NK-92 treated with Interleukin-12 subunit alpha and Interleukin-12 subunit beta, amount 100 ng/mL, for 24 hours (cell line): ENCODE measurements around the gene SAMD8.
"Not testable (repeated sequence)": the region's sequence is repeated elsewhere in the genome, so short reads cannot be mapped to it uniquely, and the experiment has no call there.

Experiments
- DNase-seq: peaks from one replicate; lab custom pipeline; 2025; lab: John Stamatoyannopoulos, UW

SAMD8 gene

DNA sequence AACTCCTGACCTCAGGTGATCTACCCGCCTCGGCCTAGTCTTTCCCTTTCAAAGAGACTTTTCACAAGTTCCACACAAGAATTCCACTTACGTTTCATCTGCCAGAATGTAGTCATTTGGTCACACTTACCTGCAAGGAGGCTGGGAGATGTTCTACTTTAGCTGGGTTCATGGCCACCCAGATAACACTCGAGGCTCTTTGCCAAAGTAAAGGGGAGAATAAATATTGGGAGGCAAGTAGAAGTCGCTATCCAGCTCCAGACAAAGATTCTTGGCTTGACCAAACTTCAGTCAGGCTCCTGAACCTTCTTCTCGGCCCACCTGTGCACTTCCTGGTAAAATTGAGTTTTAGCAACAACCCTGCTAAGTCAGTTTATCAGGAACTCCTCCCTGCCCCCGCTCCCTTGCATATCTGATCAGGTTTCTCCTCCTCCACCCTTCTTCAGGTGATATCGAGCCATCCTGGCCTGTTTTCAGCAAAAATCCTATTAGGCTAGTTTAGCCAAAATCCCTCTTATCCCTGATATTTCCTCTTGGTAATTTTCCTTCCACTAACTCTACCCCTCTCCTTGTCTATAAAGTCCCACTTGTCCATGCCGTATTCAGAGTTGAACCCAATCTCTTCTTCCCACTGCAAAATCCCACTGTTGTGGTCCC, 25.1 kb upstream of the SAMD8 start:
- DNase-seq, result no peak

DNA sequence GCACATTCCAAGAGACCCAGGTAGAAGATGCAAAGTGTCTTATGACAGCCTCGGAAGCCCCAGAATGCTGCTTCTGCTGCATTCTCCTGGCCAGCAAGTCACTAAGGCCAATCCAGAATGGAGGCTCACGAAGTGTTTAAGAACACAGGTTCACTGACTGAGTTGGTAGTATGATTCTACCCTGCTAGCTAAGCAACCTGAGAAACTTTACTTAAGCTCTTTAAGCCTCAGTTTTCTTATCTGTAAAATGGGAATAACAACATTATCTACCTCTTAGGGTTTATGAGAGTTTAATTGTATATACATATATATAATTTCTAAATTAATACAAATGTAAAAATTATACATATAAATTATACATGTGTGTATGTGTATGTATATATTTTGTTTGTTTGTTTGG, 22.8 kb upstream of the SAMD8 start:
- DNase-seq, result no peak

DNA sequence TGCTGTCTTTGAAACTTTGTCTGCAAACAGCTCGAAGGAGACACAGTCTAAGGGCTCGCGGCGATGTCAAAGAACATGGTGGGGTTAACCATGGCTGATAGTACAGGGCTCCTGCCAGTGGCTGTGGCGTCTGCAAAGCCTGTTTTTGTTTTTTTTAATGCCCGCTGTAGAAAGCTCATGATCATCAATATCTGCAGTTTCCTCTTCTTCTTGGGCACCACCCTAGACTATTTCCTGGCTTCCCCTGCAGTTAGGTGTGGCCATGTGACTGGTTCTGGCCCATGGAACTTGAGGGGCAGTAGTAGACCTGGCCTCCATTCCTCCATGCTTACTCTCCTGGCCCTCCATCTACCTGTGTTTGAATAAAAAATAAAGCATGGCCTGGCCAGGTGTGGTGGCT, 21.8 kb upstream of the SAMD8 start:
- DNase-seq, result no peak

DNA sequence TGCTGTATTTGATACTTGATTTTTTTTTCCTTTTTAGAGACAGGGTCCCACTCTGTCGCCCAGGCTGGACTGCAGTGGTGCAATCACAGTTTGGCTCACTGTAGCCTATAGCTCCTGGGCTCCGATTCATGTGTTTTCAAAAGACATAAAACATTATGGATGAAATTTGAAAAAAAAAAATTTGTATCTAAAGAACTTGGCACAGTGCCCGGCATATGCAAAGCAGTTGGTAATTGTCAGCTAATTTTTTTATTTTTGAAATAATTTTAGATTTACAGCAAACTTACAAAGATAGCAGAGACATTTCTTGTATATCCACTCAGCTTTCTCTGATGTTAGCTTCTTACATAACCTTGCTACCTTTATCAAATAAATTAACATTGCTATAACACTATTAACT, 20.3 kb upstream of the SAMD8 start:
- no peak for DNase-seq

DNA sequence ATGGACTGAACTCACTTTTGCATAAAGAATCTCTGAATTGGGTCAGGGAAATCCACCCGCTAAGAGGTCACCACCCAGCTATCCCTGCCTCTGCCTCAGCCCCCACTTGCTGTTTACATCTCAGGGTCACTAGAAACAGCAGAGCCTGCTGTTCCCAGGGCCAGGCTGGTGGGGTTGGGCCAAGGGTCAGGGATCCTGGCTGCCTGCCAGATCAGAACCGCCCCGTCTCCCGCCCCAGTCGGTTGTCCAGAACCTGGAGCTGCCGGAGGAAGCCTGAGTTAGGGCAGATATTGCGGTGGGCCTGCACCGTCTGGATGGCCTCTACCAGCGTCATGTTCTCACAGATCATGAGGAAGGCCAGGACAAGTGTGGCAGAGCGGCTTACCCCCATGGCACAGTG, 17.0 kb upstream of the SAMD8 start:
- DNase-seq, result no peak

DNA sequence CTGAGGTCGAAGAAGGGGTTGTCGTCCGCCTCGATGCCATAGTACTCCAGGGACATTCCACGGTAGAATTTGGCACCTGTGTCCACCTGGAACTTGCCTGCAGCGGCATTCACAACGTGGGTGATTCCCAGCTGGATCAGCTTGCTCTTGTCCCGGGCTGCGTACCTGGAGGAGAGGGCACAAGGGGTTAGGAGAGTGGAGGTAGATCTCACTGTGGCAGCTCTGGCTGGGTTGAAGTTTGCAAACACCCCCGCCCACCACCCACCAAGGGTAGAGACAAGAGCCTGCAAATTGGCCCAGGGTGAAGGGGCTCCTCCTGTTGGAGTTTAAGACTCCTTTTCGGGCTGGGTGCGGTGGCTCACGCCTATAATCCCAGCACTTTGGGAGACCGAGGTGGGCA, 15.8 kb upstream of the SAMD8 start:
- no peak for DNase-seq

DNA sequence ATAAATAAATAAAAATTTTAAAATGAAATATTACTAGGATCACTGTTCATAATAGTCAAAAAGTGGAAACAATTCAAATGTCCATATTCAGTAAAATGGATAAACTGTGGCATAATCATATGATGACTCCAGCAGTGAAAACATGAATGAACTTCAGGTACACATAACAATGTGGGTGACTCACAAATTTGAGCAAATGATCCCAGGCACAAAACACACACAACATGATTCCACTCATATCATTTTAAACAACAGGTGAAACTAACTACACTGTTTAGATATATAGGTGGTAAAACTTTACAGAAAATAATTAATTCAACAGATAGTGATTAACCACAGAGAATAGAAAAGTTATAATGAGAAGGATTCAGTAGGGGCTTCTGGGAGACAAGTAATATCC, 14.7 kb upstream of the SAMD8 start:
- no peak for DNase-seq

DNA sequence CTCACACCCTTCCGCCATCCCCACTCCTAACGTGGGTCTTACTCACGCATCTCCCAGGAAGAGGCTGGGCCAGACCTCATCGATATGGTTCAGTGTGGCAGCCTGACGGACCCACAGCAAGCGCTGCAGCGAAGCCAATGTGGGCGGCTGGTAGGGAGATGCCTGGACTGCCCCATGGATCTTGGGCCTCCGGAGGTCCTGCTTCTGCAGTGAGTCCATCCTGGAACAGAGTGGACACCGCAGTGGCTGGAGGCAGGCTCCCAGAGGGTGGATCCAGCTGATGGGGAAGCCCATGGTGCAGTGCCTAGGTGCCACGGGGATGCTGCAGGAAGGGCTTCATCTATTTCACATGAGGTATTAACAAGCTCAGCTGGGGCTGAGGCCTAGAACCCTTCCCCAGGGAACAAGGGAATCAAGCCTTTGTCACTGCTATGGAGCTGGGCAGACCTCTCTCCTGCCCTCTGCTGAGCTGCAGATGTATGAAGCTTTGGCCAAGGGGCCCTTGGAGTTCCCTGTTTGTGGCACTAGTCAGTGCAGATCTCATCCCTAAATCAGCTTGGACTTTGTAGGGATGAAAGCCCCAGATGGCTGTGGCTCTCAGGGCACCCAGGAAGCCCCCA, 13.7 kb upstream of the SAMD8 start:
- DNase-seq, result no peak

DNA sequence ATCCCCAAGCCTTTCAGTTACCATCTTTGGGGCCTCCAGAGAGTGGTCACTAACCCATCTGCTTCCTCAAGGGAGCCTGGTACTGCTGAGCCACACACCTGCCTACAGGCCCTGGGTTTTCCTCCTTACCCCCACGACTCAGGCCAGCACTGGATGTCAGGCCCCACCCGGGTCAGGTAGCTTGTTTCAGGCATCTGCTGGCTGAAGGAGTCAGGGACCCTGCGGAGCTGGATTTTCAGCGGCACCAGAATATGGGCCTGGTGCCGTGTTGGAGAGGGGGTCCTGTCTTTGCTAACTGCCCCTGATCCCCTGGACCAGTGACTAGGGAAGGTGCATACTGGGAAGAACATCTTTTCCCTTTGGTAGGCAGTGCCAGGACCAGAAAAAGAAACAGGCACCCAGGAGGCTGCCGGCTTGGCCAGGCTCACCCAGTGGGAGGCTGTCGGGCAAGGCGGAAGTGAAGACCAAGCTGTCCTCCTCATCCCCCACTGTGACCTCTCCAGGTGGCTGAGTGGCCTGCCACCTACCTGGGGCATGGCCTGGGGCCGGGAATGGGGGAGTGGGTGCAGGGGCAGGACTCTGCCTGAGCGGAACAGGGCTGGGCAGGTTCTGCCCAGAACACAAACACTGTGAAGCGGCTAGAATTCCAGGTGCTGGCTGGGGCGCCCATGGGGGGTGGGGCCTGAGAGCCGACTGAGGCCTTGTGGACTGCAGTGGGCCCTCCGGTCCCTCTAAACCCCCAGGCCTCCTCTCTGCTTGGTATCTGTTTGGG, 12.4 kb upstream of the SAMD8 start:
- no peak for DNase-seq

DNA sequence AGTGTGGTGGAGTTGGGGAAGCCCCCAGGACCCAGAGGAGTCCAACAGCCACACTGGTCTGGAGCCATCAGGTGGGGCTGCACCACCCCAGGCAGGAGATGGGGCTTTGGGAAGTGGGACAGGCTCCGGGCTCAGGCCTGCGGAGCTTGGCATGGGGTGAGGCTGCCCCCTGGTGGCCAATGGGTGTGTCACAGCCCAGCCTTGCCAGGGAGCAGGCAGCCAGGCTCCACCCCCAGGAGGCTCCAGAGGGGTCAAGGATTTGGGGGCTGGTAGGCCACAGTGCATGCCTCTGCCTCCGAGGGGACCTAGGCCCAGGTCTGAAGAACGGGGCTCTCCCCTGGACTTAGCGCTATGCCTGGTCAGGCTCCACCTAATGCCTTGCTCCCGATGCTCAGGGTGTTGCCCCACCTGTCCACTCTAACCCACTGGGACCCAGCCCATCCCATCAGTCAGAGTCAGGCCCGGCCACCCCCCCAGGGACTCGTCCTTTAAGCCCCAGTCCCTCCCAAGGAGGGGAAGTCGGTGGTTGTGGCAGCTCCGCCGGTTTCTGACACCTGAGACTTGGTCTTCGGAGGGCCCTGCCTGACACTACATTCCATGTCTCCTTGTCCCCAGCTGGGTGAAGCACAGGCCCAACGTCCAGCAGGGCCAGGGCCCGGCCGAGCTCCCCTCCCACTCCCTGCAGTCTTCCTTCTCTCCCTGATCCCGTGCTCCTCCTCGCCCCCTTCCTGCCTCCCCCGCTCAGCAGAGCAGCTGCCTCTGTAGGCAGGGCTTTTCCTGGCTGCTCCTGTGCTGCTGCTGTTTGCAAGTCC, 11.3 kb upstream of the SAMD8 start:
- DNase-seq, result peak; percentile 28

DNA sequence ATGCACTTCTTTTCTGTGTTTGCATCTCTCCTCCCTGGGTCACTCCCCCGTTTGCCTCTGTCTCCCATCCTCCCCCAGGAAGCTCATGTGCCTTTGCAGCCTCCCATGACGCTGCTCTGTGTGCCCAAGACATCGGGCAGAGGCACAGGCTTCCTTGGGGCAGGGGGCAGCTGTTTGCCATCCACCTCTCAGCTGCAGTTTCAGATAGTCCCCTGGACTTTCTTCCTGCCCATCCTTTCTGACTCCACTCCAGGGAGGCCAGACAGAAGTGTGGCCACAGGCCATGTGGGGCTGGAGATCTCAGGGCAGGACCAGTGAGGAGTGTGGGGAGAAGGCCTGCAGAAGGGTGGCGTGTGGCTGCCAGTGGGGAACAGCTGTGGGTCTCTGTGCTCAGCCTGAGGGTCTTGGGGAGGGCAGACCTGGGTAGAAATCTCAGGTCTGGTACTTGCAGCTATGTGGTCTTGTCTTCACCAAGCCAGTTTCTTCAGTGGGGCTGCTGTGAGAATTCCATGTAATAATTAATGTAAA, 10.6 kb upstream of the SAMD8 start:
- no peak for DNase-seq

DNA sequence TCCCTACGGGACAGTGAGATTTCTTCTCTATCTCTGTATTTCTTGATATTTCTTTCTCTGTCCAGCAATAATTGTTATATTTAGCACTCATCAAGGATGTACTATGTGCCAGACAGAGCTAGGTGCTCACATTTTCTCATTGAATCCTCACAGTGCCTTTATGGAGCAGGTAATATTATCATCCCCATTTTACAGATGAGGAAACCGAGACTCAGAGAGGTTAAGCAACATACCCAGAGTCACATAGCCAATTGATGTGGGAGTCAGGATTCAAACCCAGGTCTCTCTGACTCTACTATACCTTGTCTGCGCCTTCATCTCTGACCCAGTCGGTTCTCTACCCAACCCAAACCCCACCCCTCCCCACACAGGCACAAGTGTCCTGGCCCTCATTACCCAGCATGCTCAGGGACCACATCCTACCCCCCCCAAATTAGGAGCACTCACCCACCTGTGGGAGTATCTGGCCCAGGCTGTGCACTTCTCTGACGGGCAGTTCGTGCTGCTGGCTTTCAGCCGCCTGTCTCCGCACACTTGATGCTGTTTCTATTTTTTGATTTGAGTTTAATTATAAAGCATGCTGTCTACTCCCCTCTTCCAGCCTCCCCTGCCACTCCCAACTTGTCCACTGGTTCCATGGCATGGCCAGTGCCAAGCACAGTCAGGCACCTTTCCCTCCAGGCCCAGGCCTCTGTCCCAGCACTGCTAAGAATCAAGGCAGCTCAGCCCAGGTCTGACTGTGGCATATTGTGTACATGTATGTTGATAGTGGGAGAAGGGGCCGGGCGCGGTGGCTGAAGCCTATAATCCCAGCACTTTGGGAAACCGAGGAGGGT, 9.8 kb upstream of the SAMD8 start:
- no peak for DNase-seq

DNA sequence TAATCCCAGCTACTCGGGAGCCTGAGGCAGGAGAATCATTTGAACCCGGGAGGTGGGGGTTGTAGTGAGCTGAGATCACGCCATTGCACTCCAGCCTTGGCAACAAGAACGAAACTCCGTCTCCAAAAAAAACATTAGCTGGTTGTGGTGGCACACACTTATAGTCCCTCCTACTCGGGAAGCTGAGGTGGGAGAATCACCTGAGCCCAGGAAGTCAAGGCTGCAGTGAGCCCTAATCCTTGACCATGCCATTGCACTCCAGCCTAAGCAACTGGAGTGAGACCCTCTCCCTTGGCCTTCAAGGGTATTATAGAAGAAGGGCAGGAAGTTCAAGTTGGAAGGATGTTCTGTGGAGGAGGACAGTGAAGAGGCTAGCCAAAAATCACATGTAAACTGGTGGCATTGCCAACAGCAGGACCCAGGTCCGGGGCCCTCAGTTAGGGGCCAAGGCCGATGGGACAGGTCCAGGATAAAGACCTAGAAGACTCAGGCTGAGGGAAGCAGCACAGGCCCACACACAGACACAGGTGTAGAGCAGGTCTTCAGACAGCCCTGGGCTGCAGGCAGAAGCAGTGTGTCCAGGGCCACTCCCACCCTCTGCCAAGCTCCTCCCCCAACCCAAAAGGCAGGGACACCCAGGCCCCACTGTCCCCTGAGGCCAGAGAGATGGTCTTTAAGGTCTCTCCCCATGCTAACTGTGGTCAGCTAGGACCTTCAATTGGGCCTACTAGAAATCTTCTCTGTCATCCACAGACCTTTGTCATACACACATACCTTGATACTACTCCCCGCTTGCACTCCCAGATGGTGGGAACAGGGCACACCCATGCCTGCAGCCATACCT, 8.4 kb upstream of the SAMD8 start:
- DNase-seq, result no peak

DNA sequence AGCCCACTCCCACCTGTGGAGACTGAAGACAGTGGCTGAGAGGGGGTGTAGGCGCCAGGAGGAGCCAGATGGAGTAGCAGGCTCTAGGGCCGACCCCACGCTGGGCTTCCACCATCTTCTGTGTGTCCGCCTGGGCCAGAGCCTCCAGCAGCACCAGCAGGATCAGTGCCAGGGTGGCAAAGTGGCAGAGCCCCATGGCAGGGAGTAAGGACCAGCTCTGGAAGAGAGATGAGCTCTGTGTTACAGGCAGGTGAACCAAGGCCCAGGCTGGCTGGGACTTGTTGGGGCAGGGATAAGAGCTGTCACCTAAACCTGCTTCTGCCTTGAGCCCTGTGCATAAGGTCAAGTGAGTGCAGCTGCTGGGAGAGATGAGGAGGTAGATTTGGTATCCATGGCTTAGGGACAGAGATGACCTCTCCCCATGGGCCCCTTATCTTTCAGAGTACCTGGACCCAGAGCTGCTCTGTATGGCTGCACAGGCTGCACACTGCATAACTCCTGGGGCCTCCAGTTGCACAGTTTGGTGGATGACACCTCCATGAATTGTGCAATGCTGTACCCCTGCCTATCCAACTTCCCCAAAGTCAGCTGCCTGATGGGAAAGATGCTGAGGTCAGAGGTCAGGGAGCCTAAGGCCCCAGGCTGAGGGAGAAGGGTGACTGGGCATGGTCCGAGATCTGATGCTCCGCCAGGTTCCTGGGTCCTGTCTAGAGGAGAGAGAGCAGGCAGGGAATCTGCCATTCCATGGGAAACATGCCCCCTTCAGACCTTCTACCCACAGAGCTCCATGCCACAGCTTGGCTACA, 7.4 kb upstream of the SAMD8 start:
- no peak for DNase-seq

DNA sequence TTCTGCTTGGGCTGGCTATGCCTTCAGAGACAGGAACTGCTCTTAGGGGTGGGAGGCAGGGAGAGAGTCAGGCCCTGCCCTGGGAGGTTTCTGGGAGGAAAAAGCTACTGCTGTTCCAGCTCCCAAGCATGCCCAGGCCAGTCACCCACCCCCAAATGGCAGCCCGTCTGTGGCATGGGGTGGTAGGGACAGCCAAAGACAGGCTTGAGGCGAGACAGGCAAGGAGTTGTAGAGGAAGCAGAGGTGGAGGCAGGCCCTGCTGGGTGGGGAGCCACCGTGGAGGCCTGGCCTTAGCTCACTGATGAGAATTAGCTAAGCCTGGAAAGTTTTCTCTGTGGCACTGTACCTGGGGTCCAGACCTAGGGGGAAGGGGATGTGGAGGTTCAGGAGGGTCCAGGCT, 6.6 kb upstream of the SAMD8 start:
- DNase-seq, result no peak

DNA sequence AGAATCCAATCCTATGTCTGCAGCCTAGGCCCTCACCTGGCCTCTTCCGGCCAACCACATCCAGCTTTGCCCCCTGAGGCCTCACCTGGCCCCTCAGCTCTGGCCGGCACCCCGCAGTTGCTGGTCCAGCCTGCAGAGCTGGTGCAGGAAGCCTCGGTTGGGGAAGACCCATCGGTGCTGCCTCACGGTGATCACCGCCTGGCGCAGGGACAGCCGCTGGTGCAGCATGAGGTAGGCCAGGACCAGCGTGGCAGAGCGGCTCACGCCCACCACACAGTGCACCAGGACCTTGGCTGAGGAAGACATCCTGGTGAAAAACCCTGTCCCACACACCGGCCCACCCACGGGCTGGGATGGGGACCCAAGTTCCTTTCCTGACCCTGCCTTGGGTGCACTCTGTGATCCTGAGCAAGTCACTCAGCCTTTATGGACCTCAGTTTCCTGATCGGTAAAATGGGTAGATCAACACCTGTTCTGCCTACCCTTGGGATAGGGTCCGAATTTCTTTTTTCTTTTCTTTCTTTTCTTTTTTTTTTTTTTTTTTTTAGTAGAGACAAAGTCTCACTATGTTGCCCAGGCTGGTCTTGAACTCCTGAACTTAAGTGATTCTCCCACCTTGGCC, 5.8 kb upstream of the SAMD8 start:
- DNase-seq, result no peak

DNA sequence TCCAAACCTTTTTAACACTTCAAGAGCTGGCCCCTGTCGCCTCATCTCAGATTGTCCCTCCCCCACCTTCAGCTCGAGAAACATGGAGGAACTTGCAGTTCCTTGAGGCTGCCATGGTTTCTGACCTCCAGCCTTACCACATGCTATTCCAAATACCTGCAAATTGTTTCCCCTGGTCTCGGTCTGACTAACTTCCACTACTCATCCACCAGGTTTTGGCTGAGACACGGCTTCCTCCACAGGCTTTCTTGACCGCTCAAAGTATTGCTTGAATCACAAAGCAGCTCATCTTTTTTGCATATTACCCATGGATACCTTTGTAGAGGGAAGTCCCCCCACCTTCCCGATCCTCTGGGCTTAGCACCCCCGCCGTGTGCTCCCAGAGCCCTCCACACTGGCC, 5.2 kb upstream of the SAMD8 start:
- no peak for DNase-seq

DNA sequence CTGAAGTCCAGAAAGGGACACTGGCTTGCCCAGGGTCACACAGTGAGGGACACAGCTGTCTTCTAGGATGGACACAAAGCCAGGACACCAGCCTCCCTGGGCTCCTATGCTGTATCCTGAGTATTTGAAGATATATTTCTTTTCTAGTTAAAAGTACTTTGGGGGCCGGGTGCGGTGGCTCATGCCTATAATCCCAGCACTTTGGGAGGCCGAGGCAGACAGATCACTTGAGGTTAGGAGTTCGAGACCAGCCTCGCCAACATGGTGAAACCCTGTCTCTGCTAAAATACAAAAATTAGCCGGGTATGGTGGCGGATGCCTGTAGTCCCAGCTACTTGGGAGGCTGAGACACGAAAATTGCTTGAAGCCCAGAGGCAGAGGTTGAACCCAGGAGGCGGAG, 4.6 kb upstream of the SAMD8 start:
- DNase-seq, result not testable (repeated sequence)
